ENCODE results near the gene AGMAT.
A peak's percentile ranks its signal among the peaks of the same experiment; 100 is the strongest.

The AGMAT gene

GRCh38 chr1:15558516-15558915 lies 26.3 kb downstream of the AGMAT start:
- no peak for DNase-seq

- DNase-seq = no peak
Measured at GRCh38 chr1:15557594-15557993, 27.3 kb downstream of the AGMAT start.

- DNase-seq = no peak
Measured at GRCh38 chr1:15557008-15557407, 27.8 kb downstream of the AGMAT start.

- DNase-seq = no peak
Measured at GRCh38 chr1:15550573-15550972, 34.3 kb downstream of the AGMAT start.

- no peak for DNase-seq
Measured at GRCh38 chr1:15546641-15547040, 38.2 kb downstream of the AGMAT start.

GRCh38 chr1:15543589-15544568 lies 41.0 kb downstream of the AGMAT start:
- no peak for DNase-seq

GRCh38 chr1:15543251-15543588 lies 41.6 kb downstream of the AGMAT start:
- DNase-seq = no peak

- no peak for DNase-seq
Measured at GRCh38 chr1:15542388-15543250, 42.2 kb downstream of the AGMAT start.

GRCh38 chr1:15541231-15541792 lies 43.5 kb downstream of the AGMAT start:
- no peak for DNase-seq

GRCh38 chr1:15540186-15540585 lies 44.7 kb downstream of the AGMAT start:
- no peak for DNase-seq

GRCh38 chr1:15538771-15539170 lies 46.1 kb downstream of the AGMAT start:
- no peak for DNase-seq

- no peak for DNase-seq
Measured at GRCh38 chr1:15531682-15532081, 53.2 kb downstream of the AGMAT start.

- no peak for DNase-seq
Measured at GRCh38 chr1:15531003-15531402, 53.8 kb downstream of the AGMAT start.

GRCh38 chr1:15526490-15527339 lies 58.1 kb downstream of the AGMAT start, which contains the start of gene DNAJC16:
Gene DNAJC16 (plus strand): TSS chr1:15526848. CDS start chr1:15529106, 2,258 bp downstream.
- peak; percentile 98 for DNase-seq

- DNase-seq = no peak
Measured at GRCh38 chr1:15526021-15526489, 58.8 kb downstream of the AGMAT start.

GRCh38 chr1:15525050-15526020 lies 59.5 kb downstream of the AGMAT start:
- DNase-seq = peak; percentile 99

GRCh38 chr1:15524283-15525049 lies 60.4 kb downstream of the AGMAT start:
- DNase-seq = peak; percentile 98

GRCh38 chr1:15524021-15524282 lies 60.9 kb downstream of the AGMAT start, which contains the start of gene CASP9:
Gene CASP9 (minus strand): TSS chr1:15524215. CDS start chr1:15524200, 15 bp downstream.
- no peak for DNase-seq

GRCh38 chr1:15523104-15524020 lies 61.5 kb downstream of the AGMAT start:
- no peak for DNase-seq

Measured in central memory CD4-positive, alpha-beta T cell (primary cell).